Erythroblast (primary cell): ENCODE results near the gene MBOAT7.
"Not testable (repeated sequence)": the region's sequence is repeated elsewhere in the genome, so short reads cannot be mapped to it uniquely, and the experiment has no call there.

Experiments
- GATA1 ChIP-seq: IDR thresholded peaks from 2 replicates; pipeline ENCODE4 v1.6.1; 2011; ENCODE audit warnings: low read depth, mild to moderate bottlenecking, control low read depth, low read length, moderate library complexity
- POLR2A ChIP-seq: IDR thresholded peaks from 2 replicates; pipeline ENCODE4 v1.6.1; 2011; ENCODE audit warnings: mild to moderate bottlenecking, low read length

- TF ChIP-seq POLR2A, GATA1: not testable (repeated sequence)
Observed at GRCh38 chr19:54214734-54215133, 25.4 kb upstream of the MBOAT7 start.
